NT2/D1 (cell line): ENCODE results near the gene ENAM.

Experiments
- SUZ12 ChIP-seq: IDR thresholded peaks from 2 replicates; pipeline ENCODE4 v1.6.1; 2011; ENCODE audit not compliant: insufficient read length, insufficient read depth; ENCODE audit errors: extremely low read depth
- ZNF274 ChIP-seq: IDR thresholded peaks from 2 replicates; pipeline ENCODE4 v1.6.1; 2011; ENCODE audit warnings: mild to moderate bottlenecking, low read depth, low read length

DNA sequence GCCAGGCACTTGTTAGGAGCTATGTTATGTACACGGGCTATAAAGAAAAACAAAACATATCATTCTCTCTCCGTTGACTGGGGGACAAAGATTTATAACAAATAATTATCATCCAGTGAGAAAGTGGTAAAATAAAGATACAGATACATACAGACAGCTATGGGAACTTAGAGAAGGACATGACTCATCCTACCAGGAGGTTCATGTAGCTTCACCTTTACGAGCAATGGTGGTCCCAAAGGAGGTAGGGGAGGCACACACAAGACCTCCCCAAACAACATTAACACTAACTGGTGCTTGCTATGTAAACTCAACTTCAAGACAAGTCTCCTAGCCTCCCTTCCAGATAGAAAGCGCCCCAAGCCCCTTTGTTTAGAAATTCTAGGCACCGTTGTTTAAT is 27.6 kb upstream of the ENAM start:
- no peak for TF ChIP-seq ZNF274
- TF ChIP-seq SUZ12: no peak
